Osteoblast (primary cell): ENCODE results near the gene NGEF. TPM values are rescaled to one million over a fixed set of nuclear protein-coding genes. Genes with fewer than 3 reads are reported as not detected.

ENCODE experiments used
- DNase-seq: peaks from one replicate; pipeline ENCODE4 v3.0.0; 2011; ENCODE audit warnings: low spot score, mixed read lengths; ENCODE audit not compliant: insufficient read length; ENCODE audit errors: missing footprints
- H2AFZ ChIP-seq: 2 replicates; pipeline ENCODE4 v1.6.0; 2011; ENCODE audit warnings: mild to moderate bottlenecking, low read length
- H3K27ac ChIP-seq: 2 replicates; pipeline ENCODE4 v1.5.1; 2011; ENCODE audit warnings: mild to moderate bottlenecking, low read depth, low read length, moderate library complexity
- H3K27me3 ChIP-seq: 2 replicates; pipeline ENCODE4 v1.6.0; 2012; ENCODE audit warnings: mild to moderate bottlenecking, control low read depth, inconsistent platforms, low read length, moderate library complexity; ENCODE audit not compliant: insufficient read depth
- H3K36me3 ChIP-seq: 2 replicates; pipeline ENCODE4 v1.5.1; 2011; ENCODE audit warnings: mild to moderate bottlenecking, low read length, control low read depth, moderate library complexity; ENCODE audit not compliant: insufficient read depth
- H3K4me1 ChIP-seq: 2 replicates; pipeline ENCODE4 v1.5.1; 2011; ENCODE audit warnings: mild to moderate bottlenecking, low read length, control low read depth, moderate library complexity; ENCODE audit not compliant: insufficient read depth
- H3K4me2 ChIP-seq: 2 replicates; pipeline ENCODE4 v1.6.0; 2011; ENCODE audit warnings: mild to moderate bottlenecking, low read length; ENCODE audit not compliant: insufficient read depth
- H3K4me3 ChIP-seq: fragments of 200-600 bp; sonication (generic); 3 replicates; pipeline ENCODE4 v1.5.1; 2012; ENCODE audit warnings: mild to moderate bottlenecking, low read length, inconsistent platforms; ENCODE audit not compliant: insufficient read depth
- H3K79me2 ChIP-seq: 2 replicates; pipeline ENCODE4 v1.6.0; 2012; ENCODE audit warnings: mild to moderate bottlenecking, low read length, control low read depth, inconsistent platforms; ENCODE audit not compliant: insufficient read depth
- H3K9me3 ChIP-seq: 2 replicates; pipeline ENCODE4 v1.5.1; 2011; ENCODE audit warnings: low read depth, low read length, control low read depth
- H4K20me1 ChIP-seq: 2 replicates; pipeline ENCODE4 v1.6.0; 2012; ENCODE audit warnings: mild to moderate bottlenecking, low read length, control low read depth; ENCODE audit not compliant: insufficient read depth
- total RNA-seq: library from RNA; depleted of rRNA; stranded (reverse); fragments of >200 nt; gene quantifications from 2 replicates; pipeline ENCODE4 v1.2.3, GENCODE V29; 2012
- TF ChIP-seq, protein P1 (sequence below): IDR thresholded peaks from 2 replicates; pipeline ENCODE4 v1.5.1; 2011; ENCODE audit warnings: mild to moderate bottlenecking, low read depth, low read length, moderate library complexity; ENCODE audit errors: extremely low read depth

The NGEF gene
- total RNA-seq, 1 donor = not detected

DNA sequence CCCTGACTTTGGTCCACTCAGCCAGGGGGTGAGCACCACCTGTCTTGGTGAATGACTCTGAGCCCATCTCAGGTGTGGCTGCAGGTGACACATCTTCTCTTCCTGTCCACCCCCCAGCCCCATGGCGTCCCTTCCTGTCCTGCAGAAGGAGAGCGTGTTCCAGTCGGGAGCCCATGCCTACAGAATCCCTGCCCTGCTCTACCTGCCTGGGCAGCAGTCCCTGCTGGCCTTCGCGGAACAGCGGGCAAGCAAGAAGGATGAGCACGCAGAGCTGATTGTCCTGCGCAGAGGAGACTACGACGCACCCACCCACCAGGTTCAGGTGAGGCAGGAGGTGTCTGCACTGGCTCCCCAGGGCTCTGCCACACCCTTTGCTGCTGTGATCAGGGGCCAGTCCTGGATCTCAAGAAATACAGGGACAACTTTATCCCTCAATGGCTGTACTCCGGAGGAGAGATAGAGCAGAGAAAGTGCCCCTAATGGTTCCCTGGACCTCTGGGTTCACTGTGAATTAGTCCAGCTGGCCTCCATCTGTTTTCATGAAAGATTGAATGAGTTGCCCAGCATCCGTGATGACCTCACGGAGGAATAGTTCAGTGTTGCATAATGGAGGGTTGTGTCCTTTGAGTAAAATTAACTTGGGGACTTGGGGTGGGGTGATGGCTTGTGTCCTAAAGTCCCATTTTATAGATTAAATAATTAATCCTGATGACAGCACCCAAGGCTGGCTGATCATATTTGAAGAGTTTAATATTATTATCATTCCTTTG is 19.7 kb upstream of the NGEF start, which contains the start of gene NEU2:
Gene NEU2 (plus strand): TSS at position 122 of the 770 bp plus-strand sequence. CDS start 0 bp downstream, at position 122.
- Histone ChIP-seq H3K4me2 (no peak within 1 kb of the TSS), H3K9me3 (no peaks in the 10 kb centered on the region), H2AFZ (peak within 1 kb of the TSS; percentile 21), H3K27ac (no peak within 1 kb of the TSS), H3K4me3 (no peak within 1 kb of the TSS), H4K20me1 (no peaks in the 10 kb centered on the region), H3K36me3 (no peaks in the 10 kb centered on the region), H3K79me2 (no peaks in the 10 kb centered on the region), H3K4me1 (peaks cover 19% of the 10 kb centered on the region), H3K27me3 (no peaks in the 10 kb centered on the region)
- TF ChIP-seq, protein P1, sequence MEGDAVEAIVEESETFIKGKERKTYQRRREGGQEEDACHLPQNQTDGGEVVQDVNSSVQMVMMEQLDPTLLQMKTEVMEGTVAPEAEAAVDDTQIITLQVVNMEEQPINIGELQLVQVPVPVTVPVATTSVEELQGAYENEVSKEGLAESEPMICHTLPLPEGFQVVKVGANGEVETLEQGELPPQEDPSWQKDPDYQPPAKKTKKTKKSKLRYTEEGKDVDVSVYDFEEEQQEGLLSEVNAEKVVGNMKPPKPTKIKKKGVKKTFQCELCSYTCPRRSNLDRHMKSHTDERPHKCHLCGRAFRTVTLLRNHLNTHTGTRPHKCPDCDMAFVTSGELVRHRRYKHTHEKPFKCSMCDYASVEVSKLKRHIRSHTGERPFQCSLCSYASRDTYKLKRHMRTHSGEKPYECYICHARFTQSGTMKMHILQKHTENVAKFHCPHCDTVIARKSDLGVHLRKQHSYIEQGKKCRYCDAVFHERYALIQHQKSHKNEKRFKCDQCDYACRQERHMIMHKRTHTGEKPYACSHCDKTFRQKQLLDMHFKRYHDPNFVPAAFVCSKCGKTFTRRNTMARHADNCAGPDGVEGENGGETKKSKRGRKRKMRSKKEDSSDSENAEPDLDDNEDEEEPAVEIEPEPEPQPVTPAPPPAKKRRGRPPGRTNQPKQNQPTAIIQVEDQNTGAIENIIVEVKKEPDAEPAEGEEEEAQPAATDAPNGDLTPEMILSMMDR = no peak
- DNase-seq = no peak

DNA sequence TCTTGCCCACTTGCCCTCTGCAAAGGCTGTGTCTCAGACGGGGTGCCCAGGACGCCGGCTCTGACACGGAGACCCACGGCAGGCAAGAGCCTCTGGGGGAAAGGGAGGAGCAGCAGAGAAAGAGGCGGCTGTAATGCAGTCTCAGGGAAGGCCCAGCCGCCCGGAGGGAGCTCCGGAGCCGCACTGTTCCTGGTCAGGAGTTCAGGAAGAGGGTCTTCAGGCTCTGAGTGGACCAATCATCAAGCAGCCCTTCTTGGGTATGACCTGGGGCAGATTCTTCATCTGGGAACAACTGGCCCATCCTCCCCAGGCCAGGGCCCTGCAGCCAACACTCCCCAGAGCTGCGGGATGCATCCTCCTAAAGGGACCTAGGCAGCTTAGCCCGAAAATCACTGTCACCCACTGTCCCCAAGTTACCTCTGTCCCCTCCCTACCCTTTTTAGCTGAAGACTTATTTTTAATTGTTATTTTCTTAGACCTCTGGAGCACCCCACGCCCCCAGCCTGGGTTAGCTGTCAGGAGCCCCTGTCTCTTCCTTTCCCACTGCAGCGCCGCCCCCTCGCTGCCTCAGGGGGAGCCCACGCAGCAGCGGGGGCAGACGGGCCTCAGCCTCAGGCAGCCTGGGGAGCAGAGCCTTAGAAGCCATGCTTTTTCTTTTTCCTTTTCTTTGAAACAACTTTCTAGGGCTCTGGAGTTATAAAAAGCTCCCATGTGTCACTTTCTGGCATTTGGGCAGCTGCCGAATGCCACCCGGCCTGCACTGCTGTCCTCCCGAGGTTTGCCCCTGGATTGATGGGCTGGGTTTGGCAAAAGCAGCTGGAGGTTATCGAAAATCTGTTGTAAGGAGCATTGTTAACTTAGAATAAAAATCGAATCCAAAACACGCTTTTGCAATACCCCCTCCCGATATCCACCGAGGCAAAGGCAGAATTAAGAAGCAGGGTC is 18.8 kb upstream of the NGEF start:
- Histone ChIP-seq H3K4me3 (no peak overlapping the region), H4K20me1 (no peaks in the 10 kb centered on the region), H3K4me2 (no peak overlapping the region), H3K27me3 (no peaks in the 10 kb centered on the region), H3K4me1 (peaks cover 18% of the 10 kb centered on the region), H3K27ac (no peak overlapping the region), H2AFZ (peak overlapping the region; percentile 21), H3K36me3 (no peaks in the 10 kb centered on the region), H3K79me2 (no peaks in the 10 kb centered on the region), H3K9me3 (no peaks in the 10 kb centered on the region)
- TF ChIP-seq, protein P1 = no peak
- no peak for DNase-seq

DNA sequence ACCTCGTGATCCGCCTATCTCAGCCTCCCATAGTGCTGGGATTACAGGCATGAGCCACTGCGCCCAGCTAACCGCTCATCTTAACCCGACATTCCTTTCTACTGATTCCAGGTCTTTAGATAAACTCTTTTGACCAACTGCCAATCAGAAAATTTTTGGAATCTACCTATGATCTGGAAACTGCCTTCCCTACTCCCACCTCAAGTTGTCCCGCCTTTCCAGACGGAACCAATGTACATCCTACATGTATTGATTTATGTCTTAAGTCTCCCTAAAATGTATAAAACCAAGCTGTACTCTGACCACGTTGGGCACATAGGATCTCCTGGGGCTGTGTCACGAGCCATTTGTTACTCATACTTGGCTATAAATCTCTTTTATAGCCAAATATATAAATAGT is 16.3 kb upstream of the NGEF start:
- TF ChIP-seq, protein P1 = no peak
- Histone ChIP-seq H3K4me3 (no peak overlapping the region), H4K20me1 (no peaks in the 10 kb centered on the region), H3K4me2 (no peak overlapping the region), H3K36me3 (no peaks in the 10 kb centered on the region), H2AFZ (no peak overlapping the region), H3K9me3 (no peaks in the 10 kb centered on the region), H3K79me2 (no peaks in the 10 kb centered on the region), H3K4me1 (peaks cover 32% of the 10 kb centered on the region), H3K27ac (peak overlapping the region; percentile 67), H3K27me3 (no peaks in the 10 kb centered on the region)
- no peak for DNase-seq
